Caki2 (cell line): ENCODE data around the gene TAF10. TPM values are rescaled to one million over a fixed set of nuclear protein-coding genes. Genes with fewer than 3 reads are reported as not detected.

Source experiments
- DNase-seq: peaks from one replicate; pipeline ENCODE4 v3.0.0-alpha.2; 2015; ENCODE audit warnings: low read depth
- in situ Hi-C: cut with HindIII; loops from 2 replicates; pipeline ENCODE4 v1.10.0; 2016; ENCODE audit warnings: low sequenced_read_pairs, low pct_unique_long_range_greater_than_20kb, mixed read lengths
- total RNA-seq: library from RNA; depleted of rRNA; stranded (reverse); fragments of >200 nt; shearing (Covaris generic); gene quantifications from 2 replicates; pipeline ENCODE4 v1.2.3, GENCODE V29; 2014; ENCODE audit warnings: low replicate concordance; rRNA removed

The TAF10 gene
- total RNA-seq: 35.0 and 69.0 TPM in 2 replicates

- DNase-seq: peak; percentile 91
- in situ Hi-C loops: no loop called here
Observed at GRCh38 chr11:6612213-6613041, at the start of gene TAF10. Gene TAF10 (minus strand): TSS chr11:6612216. CDS start chr11:6612189, 27 bp downstream.

GRCh38 chr11:6660712-6661111 is 48.7 kb upstream of the TAF10 start:
- in situ Hi-C loops: no loop called here
- no peak for DNase-seq

- in situ Hi-C loops: no loop called here
- no peak for DNase-seq
Observed at GRCh38 chr11:6658647-6659046, 46.6 kb upstream of the TAF10 start.

GRCh38 chr11:6657346-6657745 is 45.3 kb upstream of the TAF10 start:
- no peak for DNase-seq
- in situ Hi-C loops: no loop called here

- in situ Hi-C loops: no loop called here
Observed at GRCh38 chr11:6656936-6657335, 44.9 kb upstream of the TAF10 start.

GRCh38 chr11:6656584-6656915 is 44.5 kb upstream of the TAF10 start:
- in situ Hi-C loops: no loop called here

More at GRCh38 chr11:6656936-6657335, 44.9 kb upstream of the TAF10 start:
- DNase-seq: no peak

GRCh38 chr11:6655790-6656583 is 44.0 kb upstream of the TAF10 start, which contains the start of gene DCHS1:
Gene DCHS1 (minus strand): TSS chr11:6655809. CDS start chr11:6641613, 14,196 bp downstream.
- in situ Hi-C loops: no loop called here
- no peak for DNase-seq

More at GRCh38 chr11:6656584-6656915, 44.5 kb upstream of the TAF10 start:
- no peak for DNase-seq

GRCh38 chr11:6655020-6655789 is 43.2 kb upstream of the TAF10 start:
- no peak for DNase-seq
- in situ Hi-C loops: no loop called here

- in situ Hi-C loops: no loop called here
Observed at GRCh38 chr11:6654281-6655019, 42.4 kb upstream of the TAF10 start.

GRCh38 chr11:6653656-6654055 is 41.6 kb upstream of the TAF10 start:
- in situ Hi-C loops: no loop called here
- DNase-seq: no peak

More at GRCh38 chr11:6654281-6655019, 42.4 kb upstream of the TAF10 start:
- no peak for DNase-seq

GRCh38 chr11:6653097-6653496 is 41.1 kb upstream of the TAF10 start:
- DNase-seq: no peak
- in situ Hi-C loops: no loop called here

GRCh38 chr11:6652182-6652581 is 40.2 kb upstream of the TAF10 start:
- no peak for DNase-seq
- in situ Hi-C loops: no loop called here

GRCh38 chr11:6650980-6651379 is 39.0 kb upstream of the TAF10 start:
- no peak for DNase-seq
- in situ Hi-C loops: no loop called here

- in situ Hi-C loops: no loop called here
- no peak for DNase-seq
Observed at GRCh38 chr11:6650104-6650503, 38.1 kb upstream of the TAF10 start.

GRCh38 chr11:6648501-6648900 is 36.5 kb upstream of the TAF10 start:
- in situ Hi-C loops: no loop called here

GRCh38 chr11:6647836-6648235 is 35.8 kb upstream of the TAF10 start:
- DNase-seq: no peak
- in situ Hi-C loops: no loop called here

More at GRCh38 chr11:6648501-6648900, 36.5 kb upstream of the TAF10 start:
- DNase-seq: no peak

GRCh38 chr11:6646918-6647679 is 35.1 kb upstream of the TAF10 start:
- no peak for DNase-seq

More at GRCh38 chr11:6646918-6647679, 35.1 kb upstream of the TAF10 start:
- in situ Hi-C loops: no loop called here
